HG03175 (cell line): ENCODE measurements around the gene ATP5ME.
"Not testable (repeated sequence)": the region's sequence is repeated elsewhere in the genome, so short reads cannot be mapped to it uniquely, and the experiment has no call there.

Experiments used
- ATAC-seq: cut with Tn5 transposase; IDR thresholded peaks from one replicate; pipeline ENCODE4 v1.9.1; 2021; ENCODE audit warnings: mild to moderate bottlenecking, moderate library complexity; ENCODE audit not compliant: unreplicated experiment

Gene ATP5ME

GRCh38 chr4:636628-637159, 37.4 kb downstream of the ATP5ME start:
- ATAC-seq, result no peak

GRCh38 chr4:635851-636627, 38.0 kb downstream of the ATP5ME start:
- no peak for ATAC-seq

- ATAC-seq, result not testable (repeated sequence)
These were observed 38.8 kb downstream of the ATP5ME start for GRCh38 chr4:635066-635835.

- no peak for ATAC-seq
These were observed 39.5 kb downstream of the ATP5ME start for GRCh38 chr4:634599-634985.

GRCh38 chr4:633976-634598, 40.0 kb downstream of the ATP5ME start:
- ATAC-seq, result no peak

GRCh38 chr4:633406-633805, 40.7 kb downstream of the ATP5ME start:
- ATAC-seq, result no peak

GRCh38 chr4:632926-633325, 41.1 kb downstream of the ATP5ME start:
- no peak for ATAC-seq

- ATAC-seq, result no peak
These were observed 41.8 kb downstream of the ATP5ME start for GRCh38 chr4:632196-632790.

- ATAC-seq, result no peak
These were observed 43.4 kb downstream of the ATP5ME start for GRCh38 chr4:630656-631055.

GRCh38 chr4:629915-630641, 44.0 kb downstream of the ATP5ME start:
- no peak for ATAC-seq

- ATAC-seq, result no peak
These were observed 44.5 kb downstream of the ATP5ME start for GRCh38 chr4:629636-629914.

GRCh38 chr4:628821-629635, 45.0 kb downstream of the ATP5ME start:
- no peak for ATAC-seq

- no peak for ATAC-seq
These were observed 45.8 kb downstream of the ATP5ME start for GRCh38 chr4:628311-628741.

- ATAC-seq, result no peak
These were observed 46.5 kb downstream of the ATP5ME start for GRCh38 chr4:627347-628125.

GRCh38 chr4:626201-627091, 47.6 kb downstream of the ATP5ME start:
- ATAC-seq, result no peak

GRCh38 chr4:625631-626161, 48.4 kb downstream of the ATP5ME start:
- ATAC-seq, result no peak

- no peak for ATAC-seq
These were observed 49.1 kb downstream of the ATP5ME start, which contains the start of gene PDE6B for GRCh38 chr4:624705-625590. Gene PDE6B, plus strand, starts transcription at chr4:625573. Its CDS starts 54 bp downstream, at chr4:625627.
